GM18499 (cell line): ENCODE measurements around the gene MEP1A.
"Not testable (repeated sequence)": the region's sequence is repeated elsewhere in the genome, so short reads cannot be mapped to it uniquely, and the experiment has no call there.

Source experiments
- ATAC-seq: cut with Tn5 transposase; IDR thresholded peaks from one replicate; pipeline ENCODE4 v1.9.1; 2021; ENCODE audit warnings: moderate number of reproducible peaks; ENCODE audit not compliant: insufficient read depth, unreplicated experiment

MEP1A gene

DNA sequence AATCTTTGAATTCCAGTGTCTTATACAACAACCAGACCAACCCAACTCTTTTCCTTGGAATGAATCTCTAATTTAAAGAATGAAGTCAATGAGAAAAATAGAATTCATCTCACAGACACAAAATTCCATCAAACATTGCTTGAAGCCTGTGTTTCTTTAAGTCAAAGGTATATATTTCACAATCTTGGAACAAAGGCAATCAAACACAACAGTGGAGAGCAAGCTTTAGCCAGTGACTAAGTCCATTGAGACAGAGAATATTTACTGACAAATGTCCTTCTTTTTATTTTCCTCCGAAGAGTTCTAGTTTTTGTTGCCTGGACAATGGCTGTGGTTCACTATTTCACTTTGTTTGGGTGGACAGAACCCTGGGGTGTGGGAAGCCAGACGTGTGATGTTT lies 35.8 kb downstream of the MEP1A start:
- no peak for ATAC-seq

DNA sequence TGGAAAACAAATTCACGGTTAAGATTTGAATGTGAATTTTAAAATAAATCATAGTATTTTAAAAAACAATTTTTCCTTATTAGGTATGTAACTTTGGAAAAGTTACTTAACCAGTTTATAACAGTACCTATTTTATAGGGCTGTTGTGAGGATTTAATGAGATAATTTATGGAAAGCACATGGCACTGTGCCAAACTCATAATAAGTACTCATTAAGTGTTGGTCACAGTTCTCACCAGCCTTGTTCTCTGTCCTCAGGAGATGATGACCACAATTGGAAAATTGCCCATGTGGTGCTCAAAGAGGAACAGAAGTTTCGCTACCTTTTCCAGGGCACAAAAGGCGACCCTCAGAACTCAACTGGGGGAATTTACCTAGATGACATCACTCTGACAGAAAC lies 39.6 kb downstream of the MEP1A start:
- no peak for ATAC-seq

DNA sequence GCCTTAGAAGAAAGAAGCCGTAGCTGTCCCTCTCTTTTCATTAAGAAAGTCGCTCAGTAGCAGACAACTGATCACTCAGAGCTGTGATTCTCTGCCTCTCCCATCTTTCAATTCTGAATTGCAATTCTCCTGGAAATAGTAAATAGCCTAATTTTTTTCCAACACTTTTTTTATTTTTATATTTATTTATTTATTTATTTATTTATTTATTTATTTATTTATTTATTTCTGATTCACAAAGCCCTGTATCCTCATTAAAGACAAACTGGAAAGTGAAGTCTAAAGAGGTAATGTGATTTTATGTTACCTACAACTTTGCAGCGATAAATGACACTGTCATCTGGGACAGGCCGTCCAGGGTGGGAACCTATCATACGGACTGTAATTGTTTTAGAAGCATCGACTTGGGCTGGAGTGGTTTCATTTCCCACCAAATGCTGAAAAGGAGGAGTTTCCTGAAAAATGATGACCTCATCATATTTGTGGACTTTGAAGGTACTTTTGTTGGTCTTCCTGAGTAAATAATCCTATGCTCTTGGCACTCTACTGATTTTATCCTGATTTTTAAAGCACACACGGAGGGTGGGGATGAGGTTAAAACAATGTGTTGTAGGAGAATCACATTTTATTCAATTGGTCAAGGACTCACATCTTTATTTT lies 41.2 kb downstream of the MEP1A start:
- ATAC-seq, result not testable (repeated sequence)

DNA sequence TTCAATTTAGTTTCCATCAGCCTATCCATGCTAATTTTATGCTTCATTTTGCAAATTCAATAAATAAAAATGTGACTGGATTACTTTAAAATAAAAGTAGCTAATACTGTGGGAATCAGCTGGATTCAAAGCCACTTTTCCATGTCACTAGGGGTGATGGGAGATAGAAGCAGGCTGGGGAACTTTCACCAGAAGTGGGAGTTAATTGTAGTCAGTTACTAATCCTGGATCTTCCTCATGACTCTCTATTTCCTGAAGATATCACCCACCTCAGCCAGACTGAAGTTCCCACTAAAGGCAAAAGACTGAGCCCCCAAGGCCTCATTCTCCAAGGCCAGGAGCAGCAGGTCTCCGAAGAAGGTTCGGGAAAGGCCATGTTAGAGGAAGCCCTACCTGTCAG lies 41.8 kb downstream of the MEP1A start:
- not testable (repeated sequence) for ATAC-seq

DNA sequence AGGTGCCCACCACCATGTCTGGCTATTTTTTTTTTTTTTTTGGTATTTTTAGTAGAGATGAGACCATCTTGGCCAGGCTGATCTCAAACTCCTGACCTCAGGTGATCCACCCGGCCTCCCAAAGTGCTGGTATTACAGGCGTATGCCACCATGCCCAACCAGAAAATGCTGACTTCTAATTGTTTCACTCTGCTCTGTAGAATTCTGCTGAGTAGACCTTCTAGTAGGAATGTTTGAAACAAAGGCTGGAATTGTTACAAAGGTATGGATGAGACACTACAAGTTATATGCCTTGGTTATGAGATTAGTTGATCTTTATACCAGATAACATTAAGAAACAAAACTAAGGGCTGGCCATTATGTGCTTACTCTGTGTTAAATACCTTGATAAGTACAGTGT lies 44.8 kb downstream of the MEP1A start:
- no peak for ATAC-seq

DNA sequence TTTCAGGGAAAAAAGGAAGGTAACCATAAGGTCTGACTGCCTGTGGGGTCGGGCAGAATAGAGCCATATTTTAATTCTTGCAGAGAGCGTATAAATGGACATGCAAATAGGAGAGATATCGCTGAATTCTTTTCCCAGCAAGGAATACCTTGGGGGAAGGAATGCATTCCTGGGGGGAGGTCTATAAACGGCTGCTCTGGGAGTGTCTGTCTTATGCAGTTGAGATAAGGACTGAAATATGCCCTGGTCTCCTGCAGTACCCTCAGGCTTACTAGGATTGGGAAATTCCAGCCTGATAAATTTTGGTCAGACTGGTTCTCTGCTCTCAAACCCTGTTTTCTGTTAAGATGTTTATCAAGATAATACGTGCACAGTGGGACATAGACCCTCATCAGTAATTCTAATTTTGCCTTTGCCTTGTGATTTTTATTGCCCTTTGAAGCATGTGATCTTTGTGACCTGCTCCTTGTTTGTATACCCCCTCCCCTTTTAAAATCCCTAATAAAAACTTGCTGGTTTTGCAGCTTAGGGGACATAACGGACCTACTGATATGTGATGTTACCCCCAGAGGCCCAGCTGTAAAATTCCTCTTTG lies 49.2 kb downstream of the MEP1A start:
- ATAC-seq, result not testable (repeated sequence)

DNA sequence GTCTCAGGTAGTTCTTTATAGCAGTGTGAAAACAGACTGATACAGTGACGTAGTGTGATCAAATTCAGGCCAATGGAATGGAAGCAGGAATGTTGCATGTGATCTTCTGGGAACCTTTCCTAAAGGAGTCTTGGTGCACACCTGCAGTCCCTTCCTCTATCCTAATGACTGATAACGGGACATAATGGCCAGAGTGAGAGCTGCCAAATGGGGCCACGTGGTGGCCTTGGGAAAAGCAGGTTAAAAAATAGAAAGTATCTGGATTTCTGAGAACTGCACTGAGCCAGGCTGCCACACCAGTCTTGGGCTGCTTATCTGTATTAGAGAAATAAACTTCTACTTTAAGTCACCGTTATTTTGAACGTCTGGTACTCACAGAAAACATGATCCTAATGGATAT lies 51.9 kb downstream of the MEP1A start:
- ATAC-seq, result no peak

DNA sequence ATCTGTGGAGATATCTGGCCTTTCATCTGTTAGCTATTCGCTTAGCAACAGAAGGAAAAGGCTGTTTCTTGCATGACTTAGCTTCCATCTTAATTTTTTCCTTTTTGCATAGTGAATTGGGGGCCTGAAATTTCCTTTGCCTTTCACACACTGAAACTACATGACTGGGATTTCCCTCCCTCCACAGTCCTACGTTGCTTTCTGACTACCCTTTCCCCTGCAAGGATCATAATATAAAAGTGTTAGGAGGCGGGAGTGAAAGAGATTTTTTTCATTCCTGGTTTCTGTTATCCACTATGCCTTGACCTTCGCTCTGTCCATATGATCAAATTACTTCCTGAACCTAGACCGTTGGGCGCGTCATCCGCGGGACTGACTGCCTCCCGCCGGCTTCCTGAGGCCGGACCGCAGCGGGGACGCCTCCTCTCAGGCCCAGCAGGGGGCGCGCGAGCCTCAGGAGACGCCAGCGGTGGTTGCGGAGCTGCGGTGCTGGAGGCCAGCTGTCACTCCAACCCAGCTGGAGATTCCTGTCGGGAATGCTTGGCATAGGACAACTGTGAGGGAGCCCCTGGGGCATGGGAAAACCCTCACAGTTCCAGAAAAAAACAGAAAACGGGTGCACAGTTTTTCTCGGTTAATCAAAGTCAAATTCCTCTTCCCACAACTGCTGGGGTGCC lies 55.6 kb downstream of the MEP1A start:
- no peak for ATAC-seq

DNA sequence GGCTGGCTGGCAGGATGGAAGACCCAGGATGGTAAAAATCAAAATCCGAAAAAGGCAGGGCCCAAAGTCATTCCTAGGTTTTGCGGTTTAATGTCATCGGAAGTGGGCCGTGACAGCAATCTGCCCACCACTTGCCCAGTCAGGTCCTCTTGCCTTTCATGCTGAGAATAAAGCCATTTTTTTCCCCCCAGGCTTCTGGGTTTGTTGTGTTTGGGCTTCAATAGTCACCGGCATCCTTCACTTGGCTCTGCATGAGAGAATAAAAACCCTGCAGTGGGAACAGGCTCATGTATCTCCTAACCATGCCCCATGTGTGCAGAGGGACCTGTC lies 56.1 kb downstream of the MEP1A start:
- no peak for ATAC-seq

DNA sequence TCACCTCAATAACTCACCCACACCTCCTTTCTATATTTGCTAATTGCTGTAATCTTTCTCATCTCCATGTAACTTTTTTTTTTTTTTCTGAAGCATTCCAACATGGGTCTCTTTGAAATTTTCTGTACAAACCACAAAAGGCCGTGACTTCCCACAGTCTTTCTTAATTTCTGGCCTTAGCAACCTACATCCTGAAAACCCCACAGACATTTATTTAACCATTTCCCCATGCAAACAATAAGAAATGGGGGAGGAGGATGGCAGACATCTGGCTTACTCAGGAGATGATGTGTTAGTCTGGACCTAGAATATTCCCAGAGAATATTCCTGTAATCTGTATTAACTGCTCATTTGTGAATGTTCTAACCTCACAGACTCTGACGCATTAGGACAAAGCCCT lies 57.6 kb downstream of the MEP1A start:
- no peak for ATAC-seq

DNA sequence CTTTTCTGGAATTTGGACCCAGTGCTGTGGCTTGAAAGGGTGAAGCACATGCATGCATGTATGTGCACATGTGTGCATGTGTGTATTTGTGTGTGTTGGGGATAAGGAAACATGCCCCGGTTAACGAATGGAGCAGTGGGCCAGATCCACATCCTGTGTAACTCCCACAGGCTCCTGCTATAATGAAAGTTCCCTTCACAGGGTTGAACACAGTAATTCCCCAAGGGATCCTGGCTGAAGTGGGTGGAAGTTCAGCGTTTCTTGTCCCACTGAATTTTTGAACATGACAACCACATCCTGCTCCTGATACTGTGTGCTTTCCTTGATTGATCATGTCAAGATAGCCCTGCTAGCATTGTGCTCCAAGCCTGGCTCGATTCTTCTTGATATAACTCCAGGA lies 58.4 kb downstream of the MEP1A start:
- ATAC-seq, result not testable (repeated sequence)

DNA sequence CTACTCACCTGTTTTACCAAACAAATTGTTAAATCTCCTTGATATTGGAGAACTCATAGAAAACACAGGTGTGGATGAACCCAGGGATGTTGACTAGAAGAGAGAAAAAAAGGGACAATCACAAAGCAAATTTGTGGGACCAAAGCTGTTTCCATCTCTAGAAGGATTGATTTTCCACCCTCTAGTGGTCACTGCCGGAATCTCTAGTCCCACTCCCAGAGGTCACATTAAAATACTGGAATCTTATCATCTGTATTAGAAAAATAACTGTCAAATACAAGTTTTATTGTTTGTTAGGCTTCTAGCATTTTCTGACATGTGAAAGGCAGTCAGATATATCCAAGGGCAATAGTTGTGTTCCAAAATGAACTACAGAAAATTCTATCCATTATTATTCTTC lies 62.8 kb downstream of the MEP1A start:
- not testable (repeated sequence) for ATAC-seq

DNA sequence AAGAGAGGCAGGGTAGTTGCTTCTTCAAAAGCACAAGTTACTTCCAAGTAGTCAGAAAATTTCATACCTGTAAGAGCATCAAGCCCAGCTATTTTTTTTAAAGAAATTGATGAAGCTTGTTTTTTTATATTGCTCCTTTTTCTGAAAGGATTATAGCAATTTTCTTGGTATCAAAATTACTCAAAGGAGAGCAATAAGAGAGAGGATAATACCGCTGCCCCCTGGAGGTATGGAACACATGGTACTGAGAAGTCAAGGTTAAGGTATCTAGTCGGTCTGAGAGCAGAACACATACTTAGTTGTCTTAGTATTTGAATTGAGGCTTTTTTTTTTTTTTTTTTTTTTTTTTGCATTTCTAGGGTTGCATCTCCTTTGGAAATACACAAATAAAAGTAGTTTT lies 69.2 kb downstream of the MEP1A start:
- no peak for ATAC-seq

DNA sequence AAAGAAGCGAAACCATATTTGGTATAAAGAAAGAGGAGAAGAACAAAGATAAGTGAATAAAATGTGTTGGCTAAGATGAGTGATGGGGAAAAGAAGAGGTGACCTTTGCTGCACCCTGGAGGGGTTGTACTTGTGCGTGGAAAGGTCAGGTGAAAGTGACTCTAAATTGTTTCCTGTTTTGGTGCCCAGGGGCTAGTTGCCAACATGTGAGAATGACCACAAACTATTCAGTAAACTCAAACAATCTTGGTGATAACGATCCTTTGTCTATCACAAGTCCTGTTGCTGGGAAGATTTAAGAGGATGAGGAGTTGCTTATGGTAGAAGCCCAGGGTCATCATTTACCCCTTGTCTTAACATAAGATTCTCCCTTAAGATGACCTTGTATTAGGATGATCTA lies 70.6 kb downstream of the MEP1A start:
- no peak for ATAC-seq

DNA sequence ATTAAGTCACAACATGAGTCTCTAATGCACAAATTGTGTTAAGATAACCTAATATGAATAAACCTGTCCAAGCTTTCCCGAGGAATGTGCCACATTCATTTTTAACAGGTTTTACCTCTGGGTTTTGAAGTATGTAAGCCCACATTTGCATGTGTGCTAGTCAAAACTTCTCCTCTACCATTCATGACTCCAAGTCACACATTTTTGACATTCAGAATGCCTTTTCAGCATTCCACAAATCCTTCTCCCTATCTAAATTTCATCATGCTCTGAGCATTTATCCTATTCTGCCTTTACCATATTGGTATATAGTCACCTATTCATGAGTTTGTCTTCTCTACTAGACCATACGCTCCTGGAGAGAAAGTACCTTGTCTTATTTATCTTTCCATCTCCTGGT lies 72.0 kb downstream of the MEP1A start:
- no peak for ATAC-seq

DNA sequence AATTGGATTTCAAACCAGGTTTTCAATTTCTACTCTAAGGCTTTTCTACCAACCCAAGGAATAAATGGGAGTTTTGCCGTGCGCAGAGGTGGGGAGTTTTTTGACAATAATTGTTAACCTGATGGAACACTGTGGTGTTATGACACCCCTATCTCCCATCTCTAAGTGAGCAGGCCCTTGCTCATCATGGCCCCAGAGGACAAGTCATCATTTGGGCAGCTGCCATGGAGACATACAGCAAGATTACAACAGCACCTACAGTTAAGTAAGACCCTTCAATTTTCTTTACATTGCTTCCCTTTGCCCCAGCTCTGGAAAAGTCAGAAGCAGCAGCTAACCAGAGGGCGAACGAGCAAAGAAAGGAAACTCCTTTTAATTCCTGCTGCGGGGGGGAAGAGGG lies 74.2 kb downstream of the MEP1A start:
- ATAC-seq, result no peak

DNA sequence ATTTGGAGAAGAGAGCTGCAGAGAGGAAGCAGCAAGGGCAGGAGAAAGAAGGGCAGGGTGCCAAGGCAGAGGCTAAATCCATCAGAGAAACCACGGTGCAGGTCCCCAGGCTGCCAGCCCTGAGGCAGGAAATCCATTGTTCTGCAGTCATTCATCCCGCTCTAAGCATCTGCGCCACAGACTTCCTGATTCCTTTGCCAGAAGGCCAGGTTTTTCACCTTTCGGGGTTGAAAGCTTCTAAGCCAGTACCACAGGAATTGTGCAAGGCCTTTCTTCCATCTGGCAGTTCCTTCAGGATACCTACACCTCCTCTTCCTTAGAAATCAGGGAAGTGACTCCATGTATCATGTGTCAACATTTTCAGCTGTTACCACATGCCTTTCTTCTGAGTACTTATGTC lies 82.9 kb downstream of the MEP1A start:
- ATAC-seq, result no peak

DNA sequence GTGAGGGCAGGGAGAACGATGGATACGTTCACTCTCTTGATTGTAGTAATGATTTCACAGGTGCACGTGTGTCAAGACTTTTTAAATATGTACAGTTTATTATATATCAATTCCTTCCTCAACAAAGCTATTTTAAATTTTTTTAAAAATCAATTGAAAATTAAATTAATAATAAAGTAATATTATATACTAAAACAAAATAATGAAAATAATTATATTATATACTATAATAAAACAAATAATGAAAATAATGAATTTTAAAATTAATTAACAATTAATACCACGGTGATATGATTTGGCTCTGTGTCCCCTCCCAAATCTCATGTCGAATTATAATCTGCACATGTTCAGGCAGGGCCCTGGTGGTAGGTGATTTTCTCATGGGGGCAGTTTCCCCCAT lies 85.8 kb downstream of the MEP1A start:
- no peak for ATAC-seq

DNA sequence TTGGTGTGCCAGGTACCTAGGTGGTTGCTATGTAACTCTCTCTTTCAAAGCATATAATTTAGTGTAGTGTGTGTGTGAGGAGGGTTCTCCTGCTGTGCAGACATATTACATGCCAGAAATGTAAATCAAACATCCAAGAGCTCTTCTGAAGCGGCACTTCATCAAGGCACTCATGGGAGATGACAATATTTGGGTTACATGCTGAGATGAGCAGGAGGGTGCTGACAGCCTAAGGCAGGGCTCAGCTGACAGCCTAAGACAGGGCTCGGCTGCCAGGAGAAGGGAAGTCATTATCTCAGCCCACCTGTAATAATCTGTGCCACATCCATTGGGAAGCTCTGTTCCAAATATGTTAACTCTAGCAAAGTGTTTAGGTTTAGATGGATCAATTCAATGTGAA lies 89.5 kb downstream of the MEP1A start:
- ATAC-seq, result no peak

DNA sequence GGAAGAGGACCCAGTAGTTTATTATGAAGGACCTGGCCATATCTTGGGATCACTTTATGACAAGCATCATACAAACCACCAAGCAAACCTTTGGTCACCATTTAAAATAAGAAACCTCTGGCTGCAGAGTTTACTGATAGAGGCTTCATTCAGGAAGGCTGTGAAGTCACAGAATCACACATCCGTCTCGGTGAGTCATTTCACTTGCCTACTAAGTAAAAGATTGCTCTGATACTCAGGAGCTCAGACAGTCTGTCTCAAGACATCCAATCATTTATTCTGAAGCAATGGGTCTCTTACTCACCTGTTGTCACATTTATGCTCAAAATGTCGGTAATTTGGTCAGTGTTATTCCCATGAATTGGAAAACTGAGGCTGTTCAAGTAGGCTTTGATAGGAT lies 94.8 kb downstream of the MEP1A start:
- no peak for ATAC-seq

DNA sequence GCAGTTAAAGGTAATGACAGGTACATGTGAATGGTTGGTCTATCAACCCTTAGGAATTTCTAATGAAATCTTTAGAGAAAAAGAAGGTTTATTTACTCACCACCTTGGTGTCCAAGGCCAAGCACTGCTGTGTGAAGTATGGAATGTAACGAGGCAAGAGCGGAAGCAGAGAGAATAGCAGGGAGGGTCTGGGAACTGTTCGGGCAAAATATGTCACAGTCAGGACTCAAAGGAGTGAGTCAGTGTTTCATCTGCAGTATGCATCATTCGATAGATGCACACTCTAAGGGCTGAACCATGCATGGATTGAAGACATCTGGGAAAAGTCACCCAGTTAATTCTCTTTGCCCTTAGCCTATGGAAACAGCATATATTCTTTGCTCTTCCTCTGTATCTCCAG lies 95.4 kb downstream of the MEP1A start:
- no peak for ATAC-seq
